Fibroblast of pulmonary artery (primary cell): ENCODE results near the gene DNAI1.

Experiments used
- DNase-seq: peaks from one replicate; pipeline ENCODE4 v3.0.0-alpha.2; 2010; ENCODE audit warnings: low read depth
- H3K4me3 ChIP-seq: replicated peaks from 2 replicates; pipeline ENCODE4 v1.5.1; 2011; ENCODE audit warnings: low read depth, mild to moderate bottlenecking, control low read depth, low read length, moderate library complexity
- TF ChIP-seq, protein P1 (sequence below): IDR thresholded peaks from 2 replicates; pipeline ENCODE4 v1.5.1; 2011; ENCODE audit warnings: mild to moderate bottlenecking, control low read depth, low read length, inconsistent platforms; ENCODE audit errors: missing control alignments

DNAI1 gene

GRCh38 chr9:34552986-34553385 lies 94.4 kb downstream of the DNAI1 start:
- no peak overlapping the region for H3K4me3 ChIP-seq
- TF ChIP-seq, protein P1, sequence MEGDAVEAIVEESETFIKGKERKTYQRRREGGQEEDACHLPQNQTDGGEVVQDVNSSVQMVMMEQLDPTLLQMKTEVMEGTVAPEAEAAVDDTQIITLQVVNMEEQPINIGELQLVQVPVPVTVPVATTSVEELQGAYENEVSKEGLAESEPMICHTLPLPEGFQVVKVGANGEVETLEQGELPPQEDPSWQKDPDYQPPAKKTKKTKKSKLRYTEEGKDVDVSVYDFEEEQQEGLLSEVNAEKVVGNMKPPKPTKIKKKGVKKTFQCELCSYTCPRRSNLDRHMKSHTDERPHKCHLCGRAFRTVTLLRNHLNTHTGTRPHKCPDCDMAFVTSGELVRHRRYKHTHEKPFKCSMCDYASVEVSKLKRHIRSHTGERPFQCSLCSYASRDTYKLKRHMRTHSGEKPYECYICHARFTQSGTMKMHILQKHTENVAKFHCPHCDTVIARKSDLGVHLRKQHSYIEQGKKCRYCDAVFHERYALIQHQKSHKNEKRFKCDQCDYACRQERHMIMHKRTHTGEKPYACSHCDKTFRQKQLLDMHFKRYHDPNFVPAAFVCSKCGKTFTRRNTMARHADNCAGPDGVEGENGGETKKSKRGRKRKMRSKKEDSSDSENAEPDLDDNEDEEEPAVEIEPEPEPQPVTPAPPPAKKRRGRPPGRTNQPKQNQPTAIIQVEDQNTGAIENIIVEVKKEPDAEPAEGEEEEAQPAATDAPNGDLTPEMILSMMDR, result no peak
- no peak for DNase-seq

DNA sequence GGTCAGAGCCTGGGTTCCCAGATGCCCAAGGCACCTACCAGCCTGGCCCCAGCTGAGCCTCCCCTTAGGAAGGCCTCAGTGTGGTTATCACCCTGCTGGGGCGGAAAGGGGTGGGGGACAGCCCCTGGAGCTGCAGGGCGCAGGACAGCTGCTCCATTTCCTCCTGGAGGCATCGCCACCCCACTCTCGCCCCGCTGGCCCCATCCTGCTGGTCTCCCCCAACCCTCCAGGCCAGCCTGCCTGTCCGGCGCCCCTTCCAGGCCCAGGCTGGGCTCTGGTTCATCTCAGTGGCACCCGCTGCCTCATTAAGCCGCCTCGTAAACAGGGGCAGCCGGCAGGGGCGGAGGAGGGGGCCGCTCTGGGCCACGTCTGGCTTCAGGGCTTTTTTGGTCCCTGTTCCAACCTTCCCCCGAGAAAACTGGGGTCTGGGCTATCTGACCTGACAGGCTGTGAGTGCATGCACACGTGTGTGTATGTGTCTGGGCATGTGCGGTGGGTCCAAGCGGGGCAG lies 95.0 kb downstream of the DNAI1 start:
- no peak for DNase-seq

DNA sequence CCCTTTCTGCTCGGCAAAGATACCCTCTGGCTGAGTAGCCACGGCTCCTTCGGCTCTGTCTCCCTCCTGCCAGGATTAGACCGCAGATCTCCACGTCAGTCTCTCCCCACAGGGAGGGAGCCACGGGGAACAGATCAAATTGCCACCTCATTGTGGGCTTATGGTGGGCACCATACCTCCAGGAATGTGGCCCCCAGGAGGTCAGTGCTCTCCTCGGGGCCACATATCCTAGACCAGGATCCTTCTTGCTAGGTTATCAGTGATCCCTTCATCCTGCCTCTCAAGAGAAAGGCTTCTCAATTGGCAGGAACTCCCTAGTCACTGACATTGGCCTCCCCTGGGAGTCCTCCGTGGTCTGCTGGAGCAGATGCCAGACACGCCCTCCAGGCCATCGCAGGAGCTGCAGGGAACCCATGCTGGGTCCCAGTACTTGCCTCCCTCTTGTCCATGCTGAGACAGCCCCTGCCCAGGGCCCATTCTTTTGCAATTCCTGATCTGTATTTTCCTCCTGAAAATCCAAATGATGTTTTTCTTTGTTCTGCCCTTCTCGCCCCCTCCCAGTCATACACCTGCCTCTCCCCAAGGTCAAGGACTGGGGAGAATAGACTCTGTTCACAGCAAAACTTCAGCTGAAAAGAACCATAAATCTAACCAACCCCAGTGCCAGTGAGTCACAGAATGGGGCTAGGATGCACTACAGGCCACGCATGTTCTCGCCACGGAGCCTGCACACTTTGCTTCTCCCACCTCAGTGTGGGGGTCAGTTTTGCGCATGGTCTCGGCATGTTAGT lies 95.8 kb downstream of the DNAI1 start:
- TF ChIP-seq, protein P1, result no peak
- no peak overlapping the region for H3K4me3 ChIP-seq
- DNase-seq, result no peak

More for the DNA sequence above, 95.0 kb downstream of the DNAI1 start:
- no peak overlapping the region for H3K4me3 ChIP-seq
- TF ChIP-seq, protein P1, result no peak

DNA sequence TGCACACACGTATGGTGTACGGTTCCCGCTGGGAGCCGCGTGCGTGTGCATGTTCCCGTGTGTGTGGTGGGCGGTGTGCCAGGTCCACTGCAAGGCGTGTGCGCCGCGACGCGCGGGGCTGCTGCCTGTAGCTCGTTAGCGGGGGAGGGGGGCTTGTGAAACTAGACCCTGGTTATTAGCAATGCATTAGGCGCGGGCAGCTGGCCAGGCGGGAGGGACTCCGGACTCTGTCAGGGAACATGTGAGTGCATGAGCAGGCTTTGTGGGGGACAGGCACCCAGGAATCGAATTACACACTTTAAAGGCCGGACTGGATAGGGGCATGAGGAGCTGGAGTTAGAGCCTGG lies 96.4 kb downstream of the DNAI1 start:
- H3K4me3 ChIP-seq, result no peak overlapping the region
- TF ChIP-seq, protein P1, result no peak
- DNase-seq, result no peak

DNA sequence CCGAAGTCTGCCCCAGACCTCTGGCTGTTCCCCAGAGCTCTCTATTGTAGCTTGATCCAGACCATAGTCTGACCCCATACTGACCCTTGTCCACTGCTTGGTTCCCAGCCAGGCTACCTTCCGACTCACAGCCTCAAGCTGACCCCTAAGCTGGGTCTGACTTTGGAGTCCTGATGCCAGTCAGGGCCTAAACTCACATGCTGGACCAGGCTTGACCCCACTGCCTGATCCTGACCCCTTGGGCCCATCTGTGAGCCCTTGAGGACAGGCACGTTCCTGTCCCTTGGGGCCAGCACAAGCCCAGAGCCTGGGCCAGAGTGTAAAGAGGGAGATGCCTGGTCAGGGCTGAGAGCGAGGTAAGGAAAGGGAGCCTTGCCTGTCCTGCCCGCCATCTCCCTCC lies 96.9 kb downstream of the DNAI1 start:
- TF ChIP-seq, protein P1, result no peak
- no peak overlapping the region for H3K4me3 ChIP-seq
- DNase-seq, result no peak

- H3K4me3 ChIP-seq, result no peak overlapping the region
- TF ChIP-seq, protein P1, result no peak
- DNase-seq, result no peak
Observed at GRCh38 chr9:34555936-34556525, 97.4 kb downstream of the DNAI1 start.

DNA sequence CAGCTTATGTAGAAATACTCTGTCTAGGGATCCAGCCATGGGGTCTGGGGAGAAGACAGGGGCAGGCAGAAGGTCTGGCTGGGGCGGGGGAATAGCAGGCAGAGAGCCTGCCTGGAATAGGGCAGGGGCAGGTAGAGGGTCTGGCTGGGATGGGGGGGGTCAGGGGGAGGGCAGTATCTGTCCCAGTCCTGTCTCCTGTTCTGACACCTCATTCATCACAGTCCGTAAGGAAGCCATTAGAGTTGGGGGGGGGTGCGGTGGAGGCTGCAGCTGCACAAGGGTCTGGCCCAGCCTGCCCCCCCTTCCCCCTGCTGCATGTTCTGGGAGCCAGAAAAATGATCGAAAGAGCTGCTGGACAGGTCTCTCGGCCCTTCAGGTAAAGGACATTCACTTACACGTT lies 98.3 kb downstream of the DNAI1 start:
- TF ChIP-seq, protein P1, result no peak
- no peak for DNase-seq

More for the DNA sequence above, 98.3 kb downstream of the DNAI1 start:
- H3K4me3 ChIP-seq, result no peak overlapping the region
